HG03159 (cell line): ENCODE results near the gene MME.

Experiments
- ATAC-seq: cut with Tn5 transposase; IDR thresholded peaks from one replicate; pipeline ENCODE4 v1.9.1; 2021; ENCODE audit warnings: mild to moderate bottlenecking, moderate library complexity; ENCODE audit not compliant: unreplicated experiment

MME gene

GRCh38 chr3:155135003-155135402 lies 54.9 kb downstream of the MME start:
- ATAC-seq = no peak

GRCh38 chr3:155138677-155139076 lies 58.6 kb downstream of the MME start:
- ATAC-seq = no peak

- ATAC-seq = no peak
Measured at GRCh38 chr3:155147588-155147987, 67.5 kb downstream of the MME start.

- ATAC-seq = no peak
Measured at GRCh38 chr3:155149494-155149893, 69.4 kb downstream of the MME start.

GRCh38 chr3:155153242-155154186 lies 73.4 kb downstream of the MME start:
- no peak for ATAC-seq

- ATAC-seq = no peak
Measured at GRCh38 chr3:155154255-155154654, 74.1 kb downstream of the MME start.

- ATAC-seq = no peak
Measured at GRCh38 chr3:155158346-155159037, 78.4 kb downstream of the MME start.

- ATAC-seq = no peak
Measured at GRCh38 chr3:155159301-155159700, 79.2 kb downstream of the MME start.

- ATAC-seq = no peak
Measured at GRCh38 chr3:155161640-155162292, 81.6 kb downstream of the MME start.

- no peak for ATAC-seq
Measured at GRCh38 chr3:155164306-155164705, 84.2 kb downstream of the MME start.

GRCh38 chr3:155166441-155166840 lies 86.3 kb downstream of the MME start:
- no peak for ATAC-seq

GRCh38 chr3:155169197-155169596 lies 89.1 kb downstream of the MME start:
- ATAC-seq = no peak

GRCh38 chr3:155173771-155174170 lies 93.7 kb downstream of the MME start:
- no peak for ATAC-seq

GRCh38 chr3:155178810-155179436 lies 98.8 kb downstream of the MME start:
- no peak for ATAC-seq

GRCh38 chr3:155179437-155179827 lies 99.3 kb downstream of the MME start:
- no peak for ATAC-seq

GRCh38 chr3:155179966-155180757 lies 100.0 kb downstream of the MME start:
- ATAC-seq = no peak

GRCh38 chr3:155182467-155182866 lies 102.3 kb downstream of the MME start:
- ATAC-seq = no peak

GRCh38 chr3:155184011-155184410 lies 103.9 kb downstream of the MME start:
- peak; percentile 73 for ATAC-seq

- no peak for ATAC-seq
Measured at GRCh38 chr3:155185631-155186071, 105.5 kb downstream of the MME start.

GRCh38 chr3:155188031-155188430 lies 107.9 kb downstream of the MME start:
- ATAC-seq = no peak
